Activated gamma-delta T cell (primary cell): ENCODE measurements around the gene CDK14.

Experiments used
- DNase-seq: peaks from one replicate; lab custom pipeline; 2025; lab: John Stamatoyannopoulos, UW

CDK14 gene

DNA sequence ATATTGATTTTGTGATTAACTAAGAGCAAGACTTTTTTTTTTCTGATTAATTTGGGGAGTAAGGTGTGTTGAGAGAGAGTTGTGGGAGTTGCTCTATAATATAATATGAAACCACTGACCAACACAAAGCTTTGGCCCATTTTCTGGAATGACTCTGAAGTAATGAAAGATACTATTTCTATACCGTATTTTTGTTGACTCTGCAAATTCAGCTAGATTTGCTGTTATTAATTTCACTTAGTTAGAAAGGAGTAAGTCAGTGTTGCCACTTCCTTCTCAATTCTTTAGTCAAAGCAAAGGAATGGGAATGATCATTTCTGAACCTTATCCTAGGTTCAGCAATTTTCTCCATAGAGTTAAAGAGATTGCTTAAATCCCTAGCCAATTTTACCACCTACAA lies 355.1 kb downstream of the CDK14 start:
- DNase-seq, result no peak

DNA sequence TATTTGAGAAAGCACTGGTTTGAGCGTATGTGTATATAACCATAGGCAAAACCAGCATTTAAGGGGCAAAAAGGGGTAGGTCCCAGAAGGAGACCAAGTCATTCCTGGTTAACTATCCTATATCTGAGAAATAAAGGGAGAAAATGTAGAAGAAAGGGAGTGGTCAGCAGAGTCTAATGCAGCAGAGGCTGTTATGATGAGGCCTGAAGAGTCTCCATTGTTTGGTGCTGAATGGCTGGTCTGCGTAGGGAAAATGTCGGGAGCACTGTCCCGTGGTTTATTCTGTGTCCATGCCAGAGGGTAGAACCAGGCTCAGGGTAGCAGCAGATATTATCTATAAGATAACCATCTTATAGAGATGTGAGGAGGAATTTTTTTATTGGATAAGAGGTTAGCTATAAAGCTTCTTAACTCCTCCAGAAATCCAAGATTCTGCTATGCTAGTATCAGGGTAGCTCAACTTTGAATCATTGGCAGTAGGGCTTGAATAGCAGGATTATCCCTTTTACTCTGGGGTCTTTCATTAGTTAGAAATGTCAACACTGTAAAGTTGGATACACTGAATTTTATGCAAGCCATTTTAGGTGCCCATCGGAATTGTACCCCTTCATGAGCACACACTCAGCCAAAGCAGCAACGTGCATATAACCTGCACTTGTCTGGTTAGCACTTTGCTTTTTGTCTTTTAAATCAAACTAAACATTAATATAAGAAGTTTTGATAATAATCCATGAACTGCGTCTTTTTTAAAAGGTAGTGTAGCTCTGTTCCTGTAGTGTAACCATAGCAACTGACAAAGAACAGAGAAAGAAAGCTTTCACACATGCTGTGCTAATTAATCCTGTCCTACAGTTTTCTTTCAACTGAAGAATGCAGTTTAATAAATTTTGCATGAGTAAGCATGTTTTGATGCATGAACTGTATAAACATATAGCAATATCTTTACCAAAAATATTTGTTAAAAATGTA lies 356.1 kb downstream of the CDK14 start:
- no peak for DNase-seq

DNA sequence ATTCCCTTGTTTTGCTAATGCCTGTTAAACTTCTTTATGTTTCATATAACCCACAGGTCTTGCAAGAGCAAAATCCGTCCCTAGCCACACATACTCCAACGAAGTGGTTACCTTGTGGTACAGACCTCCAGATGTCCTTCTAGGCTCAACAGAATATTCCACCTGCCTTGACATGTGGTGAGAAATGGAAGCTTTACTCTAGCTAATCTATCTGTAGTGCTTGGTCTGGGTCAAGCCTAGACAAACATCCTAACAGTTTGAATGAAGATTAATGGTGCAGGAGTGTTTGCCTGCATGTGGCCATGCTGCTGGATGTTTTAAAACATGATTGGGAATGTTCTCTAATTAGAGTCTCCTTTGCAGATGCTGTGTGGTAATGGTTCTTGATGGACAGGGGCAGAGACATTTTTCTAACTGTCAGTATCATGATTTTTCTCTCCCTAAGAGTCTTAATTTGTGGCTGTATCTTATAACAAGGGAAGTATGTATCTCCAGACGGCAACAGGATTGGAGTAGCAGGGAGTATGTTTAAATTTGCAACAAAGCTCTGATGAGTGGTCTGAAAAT lies 359.6 kb downstream of the CDK14 start:
- DNase-seq, result no peak

DNA sequence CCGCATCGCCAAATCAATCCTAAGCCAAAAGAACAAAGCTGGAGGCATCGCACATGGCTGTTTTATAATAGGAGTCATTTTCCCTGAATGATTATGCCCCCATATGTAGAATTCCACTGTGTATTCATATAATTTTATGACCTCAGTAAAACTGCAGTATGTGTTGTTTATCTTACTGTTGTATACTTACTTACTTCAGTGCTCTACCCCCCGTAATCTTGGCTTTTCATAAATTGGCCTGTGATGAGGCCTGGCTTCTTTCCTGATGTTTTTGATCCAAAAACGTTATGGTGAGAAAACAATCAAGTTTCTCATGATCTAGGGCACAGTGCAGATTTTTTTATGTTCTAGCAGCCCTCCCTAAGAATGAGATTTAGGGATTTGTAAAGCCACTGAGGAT lies 361.8 kb downstream of the CDK14 start:
- no peak for DNase-seq

DNA sequence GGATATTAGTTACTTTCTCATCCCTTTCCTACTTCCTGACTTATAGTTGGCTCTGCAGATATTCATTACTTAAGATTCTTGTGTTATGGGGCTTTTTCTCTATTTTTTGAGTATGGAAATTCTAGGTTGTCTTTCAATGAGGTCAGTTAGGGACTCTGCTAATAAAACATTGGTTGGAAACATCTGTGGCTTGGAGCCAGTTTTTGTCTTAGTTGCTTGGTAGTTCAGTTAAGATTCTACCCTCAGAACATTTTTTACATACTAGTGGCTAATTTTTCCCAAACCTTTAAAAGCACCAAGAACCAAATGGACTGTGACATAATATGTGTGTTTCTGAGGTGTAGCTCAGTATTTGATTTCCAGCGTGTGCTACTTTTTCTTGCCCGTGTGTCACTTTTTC lies 362.5 kb downstream of the CDK14 start:
- DNase-seq, result no peak

DNA sequence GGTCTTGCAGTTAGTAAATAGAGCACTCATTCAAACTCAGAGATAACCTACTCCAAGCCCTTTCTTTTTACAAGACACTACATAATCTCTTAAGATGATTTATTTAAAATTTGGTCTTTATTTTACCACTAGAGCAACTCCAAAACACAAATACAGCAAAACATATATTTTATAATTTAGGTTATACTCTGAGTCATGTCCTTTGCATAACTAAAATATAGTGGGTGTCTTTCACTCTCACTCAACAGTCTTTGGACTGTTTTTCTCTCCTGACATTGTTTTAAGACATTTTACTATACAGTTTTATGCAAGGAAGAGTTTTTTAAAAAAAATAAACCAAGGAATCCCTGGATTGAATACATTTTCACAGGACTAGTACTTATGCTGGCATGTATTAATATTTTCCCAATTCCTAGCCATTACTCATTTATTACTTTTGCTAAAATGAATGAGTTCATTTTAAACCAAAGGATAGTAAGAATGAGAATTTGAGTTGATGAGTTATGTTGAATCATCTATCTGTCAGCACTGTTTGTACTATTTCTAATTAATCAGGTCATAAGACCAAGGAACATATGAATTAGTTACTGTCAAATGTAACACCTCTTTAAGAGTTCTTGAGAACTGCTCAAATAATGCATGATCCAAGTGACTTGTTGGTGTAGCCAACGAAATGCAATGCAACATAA lies 365.1 kb downstream of the CDK14 start:
- DNase-seq, result no peak

DNA sequence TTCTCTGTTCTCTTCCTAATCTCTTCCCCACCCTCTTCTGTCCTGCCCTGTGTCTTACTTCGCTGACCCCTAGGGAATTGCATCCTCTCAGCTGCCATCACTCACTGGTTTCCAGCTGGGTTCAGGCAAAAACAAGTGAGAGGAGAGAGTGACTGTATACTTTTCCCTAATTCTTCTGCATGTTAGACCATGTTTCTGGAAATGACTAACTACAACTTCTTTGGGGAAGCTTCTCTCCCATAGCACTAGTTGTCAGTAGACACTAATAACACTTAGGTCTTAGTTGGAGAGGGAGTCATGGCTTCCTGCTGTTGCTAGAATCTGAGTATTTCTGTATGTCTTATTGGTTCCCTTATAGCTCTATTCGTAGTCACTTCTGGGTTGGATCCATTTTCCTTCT lies 369.1 kb downstream of the CDK14 start:
- no peak for DNase-seq

DNA sequence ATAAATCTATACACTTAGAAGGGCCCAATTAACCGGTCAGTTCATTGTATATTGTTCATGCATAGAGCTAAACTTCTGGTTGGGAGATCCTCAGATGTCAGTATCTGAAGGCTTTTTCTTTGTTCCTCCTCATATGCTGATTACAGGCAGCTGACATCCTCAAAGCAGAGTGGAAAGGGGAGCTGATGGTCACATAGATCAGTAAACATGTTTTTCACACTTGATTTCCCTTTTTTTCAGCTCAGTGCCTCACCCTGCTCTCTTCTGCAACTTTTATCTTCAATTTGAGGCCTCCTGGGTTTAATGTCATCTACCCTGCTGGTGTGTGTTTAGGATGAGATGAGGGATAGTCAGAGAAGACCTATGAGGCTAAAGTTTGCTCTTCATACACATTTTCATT lies 370.2 kb downstream of the CDK14 start:
- no peak for DNase-seq

DNA sequence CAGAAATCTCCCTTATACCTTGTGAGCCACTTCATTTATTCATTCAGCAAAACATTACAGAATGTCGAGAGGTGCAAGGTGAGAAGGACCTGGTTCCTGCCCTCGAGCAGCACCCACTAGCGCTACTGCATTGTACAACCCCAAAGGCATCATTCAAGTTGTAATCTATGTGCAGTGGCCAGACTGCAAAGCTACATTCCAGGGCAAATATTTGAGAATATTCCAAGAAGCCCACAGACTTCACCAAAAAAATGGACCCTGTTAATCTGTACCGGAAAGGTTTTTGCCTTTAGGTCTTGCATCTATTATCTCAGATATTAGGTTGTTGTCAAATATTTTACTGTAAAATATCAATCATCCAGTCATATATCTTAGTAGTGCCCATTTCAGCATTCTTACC lies 372.8 kb downstream of the CDK14 start:
- DNase-seq, result no peak

DNA sequence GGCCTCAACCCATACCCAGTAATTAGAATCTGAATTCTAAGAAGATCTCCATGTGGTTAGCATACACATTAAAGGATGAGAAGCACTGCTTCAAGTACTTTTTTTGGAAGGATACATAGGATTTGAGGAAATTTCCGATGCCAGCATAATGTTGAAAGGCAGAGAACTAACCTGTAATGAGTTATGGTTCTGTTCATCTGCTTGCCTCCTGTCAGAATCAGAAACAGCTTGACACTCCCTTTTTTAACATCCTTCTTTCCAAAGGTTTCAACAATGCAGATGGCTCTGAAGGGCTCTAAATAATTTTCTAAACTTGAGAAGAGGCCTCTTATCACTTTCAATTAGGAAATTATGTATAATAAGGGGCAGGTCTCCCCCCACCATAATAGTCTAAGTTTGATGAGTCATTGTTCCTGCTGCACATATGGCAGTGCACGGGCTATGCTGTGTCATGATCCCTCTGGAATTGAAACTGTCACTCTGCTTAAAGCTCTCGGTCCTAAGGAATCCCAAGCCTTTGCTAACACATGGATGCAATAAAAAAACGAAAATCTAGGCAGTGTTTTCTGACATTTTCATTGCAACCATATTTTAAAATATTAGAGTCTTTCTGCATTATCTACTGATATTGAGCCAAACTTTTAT lies 376.9 kb downstream of the CDK14 start:
- DNase-seq, result no peak

DNA sequence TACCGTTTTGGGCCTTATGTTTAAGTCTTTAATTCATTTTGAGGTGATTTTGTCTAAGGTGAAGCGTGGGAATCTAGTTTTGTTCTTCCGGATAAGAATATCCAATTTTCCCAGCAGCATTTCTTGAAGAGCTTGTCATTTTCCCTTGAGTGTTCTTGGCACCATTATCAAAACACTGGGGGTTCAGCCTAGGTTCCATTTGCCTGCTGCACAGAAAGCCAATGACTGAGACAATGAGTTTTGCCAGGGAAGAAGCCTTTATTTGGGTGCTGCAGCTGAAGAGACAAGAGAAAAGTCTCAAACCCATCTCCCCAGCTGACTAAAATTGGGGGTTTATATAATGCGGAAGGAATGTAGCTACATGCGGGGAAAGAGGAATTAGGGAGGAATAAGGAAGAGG lies 380.9 kb downstream of the CDK14 start:
- no peak for DNase-seq

DNA sequence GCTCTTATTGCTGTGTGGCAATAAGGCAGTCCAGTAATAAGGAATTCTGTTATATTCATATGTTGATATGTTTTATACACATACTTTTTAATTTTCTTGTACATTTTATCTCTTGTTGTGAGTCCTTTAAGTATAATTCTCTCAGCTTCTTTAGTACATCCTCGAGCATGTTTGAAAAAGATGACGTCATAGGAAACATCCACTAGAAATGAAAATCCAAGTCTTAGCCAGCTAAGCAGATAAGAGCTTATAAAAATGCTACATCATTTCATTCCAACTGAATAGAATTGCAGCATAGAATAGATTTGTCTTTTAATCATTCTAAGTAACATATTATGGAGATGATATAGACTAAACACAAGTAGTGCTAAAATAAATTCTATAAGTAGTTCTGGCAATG lies 384.4 kb downstream of the CDK14 start:
- DNase-seq, result no peak

DNA sequence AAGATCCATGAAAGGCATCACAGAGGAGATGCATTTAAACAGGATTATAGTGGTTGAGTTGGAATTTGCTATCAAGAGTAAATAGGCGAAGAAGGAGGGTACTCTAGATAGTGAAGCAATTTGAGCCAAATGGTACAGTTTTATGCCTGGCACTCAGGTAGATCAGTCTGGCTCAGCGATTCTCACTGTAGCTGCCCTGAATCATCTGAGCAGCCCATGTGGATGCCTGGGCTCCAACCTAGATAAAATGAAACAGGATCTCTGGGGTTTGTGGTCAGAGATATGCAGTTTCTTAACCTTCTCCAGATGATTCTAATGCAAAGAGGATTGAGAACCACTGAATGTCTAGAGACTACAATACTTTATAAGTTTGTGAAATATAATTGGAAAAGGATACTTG lies 386.1 kb downstream of the CDK14 start:
- DNase-seq, result no peak

DNA sequence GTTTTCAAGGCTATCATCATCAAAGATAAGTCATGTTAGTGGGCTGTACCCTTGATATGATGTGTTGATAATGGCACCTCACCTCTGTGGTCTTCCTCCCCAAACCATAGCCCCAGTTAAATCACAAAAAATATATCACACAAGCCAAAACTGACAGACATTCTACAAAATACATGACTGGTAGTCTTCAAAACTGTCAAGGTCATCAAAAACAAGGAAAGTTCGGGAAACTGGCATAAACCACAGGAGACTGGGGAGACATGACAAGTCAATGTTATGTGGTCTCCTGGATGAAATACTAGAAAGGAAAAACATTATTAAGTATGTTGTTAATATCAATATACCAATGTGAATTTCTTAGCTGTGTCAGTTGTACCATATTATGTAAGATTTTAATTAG lies 388.6 kb downstream of the CDK14 start:
- no peak for DNase-seq

DNA sequence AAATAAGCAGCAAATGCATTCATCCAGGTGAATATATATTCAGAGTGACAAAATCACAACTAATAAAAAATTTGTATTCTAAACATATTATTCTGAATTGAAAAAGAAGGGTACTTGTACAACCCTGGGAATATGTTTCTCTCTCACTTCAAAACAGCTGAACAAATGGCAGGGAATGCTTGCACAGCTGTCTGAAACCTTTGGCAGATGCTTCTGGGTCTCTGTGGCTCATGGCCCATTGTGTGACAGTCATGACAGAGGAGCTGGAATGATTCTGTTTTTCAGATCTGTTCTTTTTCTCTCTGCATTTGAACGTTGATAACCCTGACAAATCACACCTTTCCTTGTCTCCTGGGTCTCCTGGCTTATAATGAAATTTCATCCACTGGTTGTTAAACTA lies 392.4 kb downstream of the CDK14 start:
- no peak for DNase-seq

DNA sequence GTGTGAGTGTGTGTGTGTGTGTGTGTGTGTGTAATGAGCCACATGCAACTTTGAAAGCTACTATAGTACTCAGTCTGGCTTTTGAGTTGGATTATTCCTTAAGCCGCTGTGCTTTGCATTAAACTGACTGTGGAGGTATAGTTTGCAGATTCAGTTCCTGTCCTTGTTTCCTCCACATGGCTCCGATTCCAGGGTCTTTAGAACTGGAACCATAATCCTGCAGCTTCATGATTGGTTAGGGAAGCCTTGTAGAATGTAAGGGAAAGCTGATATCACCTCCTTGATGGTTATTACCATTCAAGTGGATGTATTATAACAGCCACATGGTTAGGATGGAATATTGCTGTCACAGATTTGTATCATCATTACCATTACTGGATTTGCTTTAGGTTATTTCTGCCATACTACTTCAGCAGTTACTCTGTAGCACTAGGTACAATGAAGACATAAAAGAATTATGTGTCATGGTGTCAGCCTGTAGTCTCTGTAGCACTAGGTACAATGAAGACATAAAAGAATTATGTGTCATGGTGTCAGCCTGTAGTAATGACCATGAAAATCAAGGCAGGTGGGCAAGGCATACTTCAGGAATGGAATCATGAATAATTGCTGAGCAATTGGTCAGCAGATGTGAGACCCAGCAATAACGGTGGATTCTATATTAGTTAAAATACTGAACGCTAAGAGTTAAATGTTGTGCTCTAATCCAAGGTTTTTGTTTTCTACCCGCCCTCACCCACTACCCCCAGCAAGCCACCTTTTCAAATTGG lies 393.1 kb downstream of the CDK14 start:
- no peak for DNase-seq

DNA sequence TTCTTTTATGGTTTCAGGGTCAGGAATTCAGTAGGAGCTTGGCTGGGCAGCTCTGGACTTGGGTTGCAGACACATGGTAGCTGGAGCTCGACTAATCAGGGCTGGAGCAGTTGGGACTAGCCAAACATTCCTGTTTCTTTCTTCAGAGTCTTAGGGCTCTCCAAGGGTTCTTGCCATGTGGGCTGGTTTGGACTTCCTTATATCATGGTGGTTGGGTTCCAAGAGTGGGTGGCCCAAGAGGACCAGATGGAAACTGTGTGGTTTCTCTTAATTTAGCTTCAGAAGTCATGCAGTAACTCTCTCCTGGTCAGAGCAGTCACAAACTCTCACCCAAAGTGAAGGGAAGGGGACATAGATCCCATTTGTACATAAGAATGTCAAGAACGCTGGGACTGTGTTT lies 398.0 kb downstream of the CDK14 start:
- no peak for DNase-seq

DNA sequence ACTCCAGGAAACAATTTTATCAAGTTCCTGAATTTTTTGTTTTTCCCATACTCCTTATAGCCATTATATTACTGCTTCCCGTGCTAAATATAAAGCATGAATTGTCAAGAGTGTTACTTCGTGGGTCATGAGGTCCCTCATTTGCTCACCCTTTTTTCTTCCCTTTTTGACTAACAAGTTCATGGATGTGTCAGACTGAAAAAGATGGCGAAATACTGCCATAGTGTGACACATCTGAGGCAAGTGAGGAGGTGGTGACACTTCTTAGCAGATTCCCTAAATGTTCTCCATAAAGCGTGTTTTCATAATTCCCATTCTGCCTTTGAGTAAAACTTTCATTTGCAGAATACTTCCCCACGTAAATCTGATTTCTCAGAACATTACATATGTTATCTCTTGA lies 398.5 kb downstream of the CDK14 start:
- no peak for DNase-seq

DNA sequence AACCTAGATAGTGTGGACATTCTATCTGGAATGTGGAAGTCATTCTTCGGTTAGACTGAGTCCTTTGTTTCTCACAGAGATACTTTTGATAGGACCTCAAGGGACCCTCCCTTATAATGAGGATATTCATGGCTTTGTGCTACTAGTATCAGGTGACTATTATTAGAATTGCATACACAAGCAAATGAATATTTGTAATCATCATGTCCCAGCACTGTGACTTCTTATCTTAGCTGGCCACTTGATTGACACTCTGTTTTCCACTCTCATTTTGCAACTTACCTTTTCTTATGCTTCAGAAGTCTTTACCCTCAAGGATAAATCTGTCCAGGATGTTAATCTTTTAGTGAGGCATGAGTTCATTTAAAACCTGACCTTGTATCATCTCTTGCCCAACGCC lies 399.9 kb downstream of the CDK14 start:
- DNase-seq, result no peak

DNA sequence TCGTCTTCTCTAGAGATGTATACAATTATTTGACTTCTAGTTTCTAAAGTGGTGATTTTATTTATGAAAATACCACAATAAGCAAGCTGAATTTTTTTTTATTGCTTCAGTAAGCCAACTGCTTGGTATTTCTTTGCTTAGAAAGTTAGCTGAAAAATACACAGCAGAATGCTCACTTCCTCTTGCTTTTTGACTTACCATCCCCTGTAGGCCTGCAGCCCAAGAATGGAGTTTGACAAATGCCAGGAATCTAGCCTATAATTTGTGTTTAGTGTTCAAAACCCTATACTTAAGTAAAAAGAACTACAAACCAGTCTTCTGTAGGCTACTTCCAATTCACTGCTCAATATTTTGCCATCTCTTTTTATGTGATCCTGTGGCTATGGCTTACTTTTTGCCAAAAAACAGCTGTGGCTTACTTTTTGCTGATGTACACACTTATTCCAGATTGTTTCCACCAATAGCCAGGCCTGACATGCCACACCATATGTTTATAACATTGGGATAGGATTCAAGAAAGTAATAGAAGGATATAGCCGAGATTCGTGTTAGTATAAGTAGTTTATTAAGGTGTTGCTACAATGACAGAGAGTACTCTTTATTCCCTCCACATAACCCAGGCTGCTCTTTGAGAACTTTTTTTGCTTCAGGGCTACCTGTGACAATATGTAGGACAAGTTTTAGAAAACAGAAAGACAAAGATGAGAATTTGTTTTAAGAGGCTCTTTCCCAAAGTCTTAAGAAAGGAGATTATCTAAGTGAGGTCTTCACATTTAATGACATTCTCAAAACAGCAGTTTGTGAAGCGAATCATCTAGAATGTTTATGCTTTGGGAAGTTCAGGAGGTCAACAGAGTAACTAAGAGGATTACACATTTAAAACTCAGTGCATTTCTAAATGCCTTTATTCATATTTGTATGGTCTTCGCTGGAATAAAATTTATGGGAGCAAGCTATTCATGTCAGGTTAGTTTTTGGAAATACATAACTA lies 404.2 kb downstream of the CDK14 start:
- no peak for DNase-seq

DNA sequence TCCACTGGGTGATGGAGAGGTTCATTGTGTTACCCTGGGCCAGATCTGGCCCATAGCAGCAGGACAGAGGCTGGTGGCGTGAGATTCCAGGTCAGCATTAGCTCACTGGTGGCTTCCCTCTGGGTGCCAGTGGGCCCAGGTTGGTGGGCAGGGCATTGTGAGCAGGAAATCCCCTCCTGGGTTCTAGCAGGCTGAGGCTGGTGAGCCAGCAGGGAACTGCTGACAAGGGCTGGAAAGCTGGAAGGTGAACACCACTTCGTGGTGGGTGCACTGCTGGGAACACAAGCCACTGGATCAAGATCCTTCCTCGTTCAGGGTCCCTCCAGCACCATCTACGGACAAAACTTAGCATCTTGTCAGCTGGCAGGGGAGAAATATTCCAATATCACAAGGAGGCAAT lies 408.9 kb downstream of the CDK14 start:
- no peak for DNase-seq
